Measurements from ENCODE around the gene ZC3H7A.

- TF ChIP-seq CTCF (IDR thresholded peaks at IDR 0.05) (no peak), POLR2A (IDR thresholded peaks at IDR 0.05) (no peak)
Measured at GRCh38 chr16:11717811-11718210, 79.2 kb downstream of the ZC3H7A start.

All from esophagus squamous epithelium (tissue), 4 donors.